ENCODE measurements around the gene CDK17.
A peak's percentile ranks its signal among the peaks of the same experiment; 100 is the strongest.

CDK17 gene

DNA sequence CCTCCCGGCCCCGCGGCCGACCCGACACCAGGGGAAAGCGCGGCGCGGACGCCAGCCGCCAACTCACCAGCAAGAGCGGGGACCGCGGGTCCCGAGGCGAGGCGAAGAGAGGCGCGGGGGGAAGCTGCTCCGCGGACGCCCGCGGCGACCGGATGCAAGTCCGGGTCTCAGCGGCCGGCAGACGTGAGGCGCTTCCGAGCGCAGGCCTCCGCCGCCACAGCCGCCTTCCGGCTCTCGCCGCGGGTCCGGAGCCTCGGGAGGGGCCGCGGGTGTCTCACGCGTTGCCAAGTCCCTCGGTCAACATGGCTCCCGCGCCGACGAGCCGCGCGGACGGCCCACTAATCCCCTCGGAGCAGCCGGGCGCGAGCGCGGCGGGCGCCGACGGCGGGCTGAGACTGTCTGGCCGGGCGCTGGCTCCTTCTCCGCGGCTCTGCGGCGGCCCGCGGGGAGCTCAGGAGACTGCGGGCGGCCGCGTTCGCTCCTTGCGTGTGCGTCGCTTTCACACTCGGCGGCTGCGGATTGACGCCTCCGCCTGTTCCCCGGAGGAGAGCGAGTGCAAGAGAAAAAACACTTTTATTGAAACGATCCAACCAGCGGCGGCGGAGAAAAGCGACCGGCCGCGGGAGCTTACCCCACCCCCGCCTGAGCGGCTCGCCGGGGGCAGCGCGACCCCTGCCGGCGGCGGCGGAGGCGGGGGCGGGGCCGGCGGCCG is at the start of gene CDK17:
CDK17 (minus strand) TSS at position 521 of the 712 bp plus-strand sequence. CDS start 65,603 bp downstream, outside the sequence.
- peak; percentile 86 for DNase-seq (ENCODE audit: low read depth)

DNA sequence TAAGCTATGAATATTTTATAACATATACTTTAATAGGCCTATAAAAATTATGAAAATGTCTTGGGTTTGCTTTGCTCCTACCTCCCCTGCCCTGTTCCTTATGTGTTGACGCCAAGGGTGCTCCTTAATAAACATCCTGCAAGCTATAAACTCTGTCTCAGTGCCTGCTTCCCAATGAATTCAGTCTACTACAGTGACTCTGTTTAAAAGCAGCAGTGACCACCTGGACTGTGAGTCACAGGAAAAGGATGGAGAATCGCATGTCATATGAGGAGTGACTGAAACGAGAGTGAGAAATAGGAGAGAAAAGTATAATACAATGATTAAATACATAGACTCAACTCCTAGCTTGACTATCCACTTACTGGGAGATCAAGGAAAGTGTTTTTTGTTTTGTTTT is 48.1 kb upstream of the CDK17 start:
- DNase-seq (ENCODE audit: low read depth) = no peak

DNA sequence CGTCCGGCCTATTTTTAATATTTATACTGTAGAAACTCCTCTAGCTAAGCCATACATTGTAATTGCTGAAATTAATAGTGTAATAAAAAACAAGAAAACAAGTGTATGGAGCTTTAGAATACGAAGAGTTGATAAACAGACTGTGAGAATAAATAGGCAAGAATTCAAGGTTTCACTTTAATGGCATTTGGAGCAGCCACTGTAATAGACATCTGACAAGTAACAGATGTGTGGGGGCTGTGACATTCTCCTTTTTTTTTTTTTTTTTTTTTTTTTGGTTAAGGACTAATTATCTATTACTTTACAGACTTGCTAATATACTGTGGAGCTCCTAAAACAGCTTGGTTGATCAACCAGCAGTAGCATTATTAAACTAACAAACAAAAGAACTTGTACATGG is 47.0 kb upstream of the CDK17 start:
- DNase-seq (ENCODE audit: low read depth) = no peak

DNA sequence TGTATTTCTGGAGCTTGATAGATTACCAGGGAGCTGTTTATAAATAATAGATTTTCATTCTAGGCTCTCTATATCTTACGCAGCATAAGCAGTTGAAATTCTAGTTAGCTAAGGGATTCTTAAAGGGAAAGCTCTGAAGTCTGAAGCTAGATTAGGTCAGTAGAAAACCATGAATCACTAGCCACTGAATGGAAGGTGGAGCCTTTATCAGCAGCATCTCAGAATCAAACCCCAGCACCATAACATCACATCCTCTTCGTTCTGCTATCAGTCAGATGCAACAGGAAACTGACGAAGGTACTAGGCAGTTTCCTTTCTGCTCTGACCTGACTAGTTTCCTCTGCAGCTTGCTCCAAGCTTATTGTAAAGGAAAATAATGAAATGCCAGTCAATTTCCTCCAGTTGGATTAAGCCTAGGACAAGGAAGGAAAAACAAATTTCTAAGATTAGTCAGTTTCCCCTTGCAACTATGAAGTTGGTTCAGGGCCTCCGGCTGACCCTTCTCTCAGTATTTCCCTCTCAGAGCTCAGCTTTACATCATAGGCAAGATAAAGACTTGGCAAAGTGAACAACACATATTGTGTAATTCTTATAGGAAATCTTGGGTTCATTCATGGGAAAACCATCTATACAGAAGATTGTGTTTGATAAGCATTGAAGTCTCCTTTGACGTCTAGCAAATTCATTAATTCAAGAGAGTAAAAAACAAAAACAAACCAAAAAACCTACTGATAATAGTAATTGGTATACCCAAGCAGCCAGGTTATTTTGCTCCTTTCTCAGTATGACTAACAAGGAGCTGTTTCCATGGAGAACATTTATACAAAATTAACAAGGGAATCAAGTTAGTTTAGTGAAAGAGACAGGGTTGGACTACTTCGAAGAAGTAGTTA is 45.7 kb upstream of the CDK17 start:
- peak; percentile 33 for DNase-seq (ENCODE audit: low read depth)

DNA sequence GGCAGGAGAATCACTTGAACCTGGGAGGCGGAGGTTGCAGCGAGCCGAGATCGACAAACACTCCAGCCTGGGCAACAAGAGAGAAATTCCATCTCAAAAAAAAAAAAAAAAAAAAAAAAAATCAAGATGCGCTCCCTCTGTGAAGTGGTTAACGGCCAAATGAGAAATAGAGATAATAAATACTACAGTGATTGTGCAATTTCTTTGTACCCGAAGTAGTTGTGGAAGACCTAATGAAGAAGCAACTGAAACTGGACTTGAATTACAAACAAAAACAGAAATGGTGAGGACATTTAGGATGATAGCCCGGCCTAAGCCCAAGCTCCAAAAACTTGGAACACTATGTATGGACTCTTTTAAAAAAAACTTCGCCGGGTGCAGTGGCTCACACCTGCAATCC is 44.2 kb upstream of the CDK17 start:
- DNase-seq (ENCODE audit: low read depth) = no peak

DNA sequence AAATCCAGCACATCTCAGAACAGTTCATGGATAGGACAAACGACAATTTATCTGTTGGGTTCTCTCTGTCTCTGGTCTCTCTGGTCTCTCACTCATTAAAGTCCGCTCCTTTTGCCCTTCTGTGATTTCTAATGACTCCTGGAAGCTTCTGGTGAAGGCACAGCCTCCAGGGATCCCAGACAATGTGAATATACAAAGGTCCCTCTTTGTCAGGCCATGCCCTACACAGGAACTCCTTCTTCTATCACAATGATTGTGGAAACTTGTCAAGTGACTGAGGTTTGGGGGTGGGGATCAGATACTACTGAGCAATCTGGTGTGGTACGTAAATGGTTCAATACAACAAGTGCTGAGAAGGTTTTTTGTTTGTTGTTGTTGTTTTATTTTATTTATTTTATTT is 42.7 kb upstream of the CDK17 start:
- no peak for DNase-seq (ENCODE audit: low read depth)

GRCh38 chr12:96441816-96442215 is 41.6 kb upstream of the CDK17 start:
- no peak for DNase-seq (ENCODE audit: low read depth)

DNA sequence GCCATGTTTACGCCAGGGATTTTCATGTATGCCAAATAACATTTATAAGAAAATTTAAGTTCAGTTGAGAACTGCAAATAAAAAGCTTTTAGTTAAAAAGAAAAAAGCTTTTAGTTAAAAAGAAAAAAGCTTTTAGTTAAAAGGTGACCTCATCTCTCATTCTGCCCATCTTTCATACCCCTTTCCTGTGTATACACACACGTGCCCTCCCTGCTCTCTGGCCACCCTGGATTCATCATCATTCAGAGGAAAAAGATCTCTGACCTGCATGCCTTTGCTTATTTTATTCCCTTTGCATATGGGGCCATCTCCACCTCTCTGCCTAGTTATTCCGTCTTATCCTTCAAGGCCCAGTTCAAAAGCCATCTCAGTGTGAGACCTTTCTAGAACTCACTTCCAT is 38.1 kb upstream of the CDK17 start:
- no peak for DNase-seq (ENCODE audit: low read depth)

- DNase-seq (ENCODE audit: low read depth) = no peak
These were observed 36.9 kb upstream of the CDK17 start for GRCh38 chr12:96437171-96437445.

DNA sequence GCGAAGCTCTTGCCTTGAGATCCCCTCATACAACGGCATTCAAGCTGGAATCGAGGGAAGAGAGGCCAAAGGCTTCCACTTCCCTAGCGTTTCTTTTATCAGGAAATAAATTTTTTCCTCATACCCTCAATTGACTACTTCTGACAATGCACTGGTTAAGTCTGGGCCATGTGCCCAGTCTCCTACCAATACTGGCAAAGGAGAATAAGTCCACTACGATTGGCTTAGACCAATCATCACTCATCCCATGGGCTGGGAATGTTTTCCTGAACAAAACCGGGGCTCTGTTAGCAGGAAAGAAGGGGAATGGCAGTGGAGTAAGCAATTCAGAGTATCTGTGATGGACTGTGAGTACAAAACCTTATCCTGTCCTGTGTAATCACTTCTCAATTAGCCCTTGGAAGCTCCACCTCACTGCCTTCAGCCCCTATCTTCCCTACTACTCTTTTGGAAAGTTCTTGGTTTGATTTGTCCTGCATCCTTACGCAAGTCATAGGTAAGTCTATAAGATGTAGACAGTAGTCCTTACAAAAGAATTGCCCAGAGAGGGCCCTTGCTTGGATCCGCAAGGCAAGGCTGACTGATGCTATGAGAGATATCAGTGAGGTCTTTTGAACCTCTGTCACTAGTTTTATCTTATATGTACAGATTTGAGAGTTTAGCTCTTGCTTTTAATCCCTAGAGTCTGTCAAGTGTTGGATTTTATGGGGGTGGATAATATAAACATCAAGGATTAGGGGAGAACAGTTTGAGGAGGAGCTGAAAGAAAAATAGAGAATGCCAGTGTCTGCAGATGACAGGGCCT is 36.3 kb upstream of the CDK17 start:
- DNase-seq (ENCODE audit: low read depth) = no peak

DNA sequence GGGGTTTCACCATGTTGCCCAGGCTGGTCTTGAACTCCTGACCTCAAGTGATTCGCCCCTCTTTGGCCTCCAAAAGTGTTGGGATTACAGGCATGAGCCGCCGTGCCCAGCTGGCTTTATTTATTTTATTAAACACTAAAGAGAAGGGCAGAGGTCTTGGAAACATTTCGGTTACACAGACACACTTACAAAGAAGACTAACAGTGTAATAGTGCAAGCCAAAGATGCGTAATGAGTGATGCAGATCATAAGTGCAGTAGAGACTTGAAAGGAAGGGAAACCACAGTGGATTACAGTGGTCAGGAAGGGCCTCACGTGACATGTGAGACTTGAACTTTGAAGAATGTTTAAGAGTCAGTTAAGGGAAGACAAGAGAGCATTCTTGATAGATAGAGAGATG is 33.9 kb upstream of the CDK17 start:
- peak; percentile 90 for DNase-seq (ENCODE audit: low read depth)

DNA sequence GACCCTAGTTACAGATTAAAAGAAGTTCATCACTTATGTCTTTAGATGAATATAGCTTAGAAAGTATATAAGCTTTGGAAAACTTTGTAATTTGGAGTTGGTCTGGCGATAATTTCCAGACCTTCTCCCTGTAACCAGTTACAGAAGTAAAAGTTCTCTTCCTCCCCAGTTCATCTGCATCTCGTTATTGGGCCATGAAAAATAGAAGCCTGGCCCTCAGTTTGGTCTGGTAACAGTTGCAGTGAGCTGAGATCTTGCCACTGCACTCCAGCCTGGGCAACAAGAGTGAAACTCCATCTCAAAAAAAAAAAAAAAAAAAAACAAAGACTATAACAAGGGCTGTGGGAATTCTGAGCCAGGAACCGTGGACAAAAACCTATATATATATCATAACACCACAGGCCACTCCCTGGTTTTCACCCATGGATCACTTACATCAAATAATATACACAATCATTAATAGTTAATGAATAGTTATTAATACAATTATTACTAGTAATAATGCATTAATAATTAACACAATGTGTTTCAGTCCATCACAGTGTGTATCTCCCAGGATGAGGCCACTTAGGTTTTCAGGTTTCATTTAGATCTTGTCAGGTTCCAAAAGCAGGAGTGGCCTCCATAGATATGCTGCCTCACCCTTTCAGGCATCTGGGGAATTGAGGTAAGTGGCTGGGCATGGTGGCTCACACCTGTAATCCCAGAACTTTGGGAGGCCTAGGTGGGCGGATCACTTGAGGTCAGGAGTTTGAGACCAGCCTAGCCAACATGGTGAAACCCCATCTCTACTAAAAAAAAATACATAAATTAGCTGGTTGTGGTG is 32.5 kb upstream of the CDK17 start:
- peak; percentile 36 for DNase-seq (ENCODE audit: low read depth)

DNA sequence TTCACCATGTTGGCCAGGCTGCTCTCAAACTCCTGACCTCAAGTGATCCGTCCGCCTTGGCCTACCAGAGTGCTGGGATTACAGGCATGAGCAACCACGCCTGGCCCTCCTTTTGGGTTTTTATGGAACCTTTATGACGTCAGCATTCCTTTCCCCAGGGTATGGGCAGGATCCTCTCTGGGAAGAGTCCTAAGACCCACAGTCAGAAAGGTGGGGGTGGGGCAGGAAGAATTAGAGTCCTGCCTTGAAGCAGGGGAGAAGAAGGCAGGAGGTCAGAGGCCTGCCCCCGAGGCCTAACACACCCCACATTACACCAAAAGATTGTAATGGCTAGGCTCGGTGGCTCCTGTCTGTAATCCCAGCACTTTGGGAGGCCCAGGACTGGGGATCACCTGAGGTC is 30.8 kb upstream of the CDK17 start:
- no peak for DNase-seq (ENCODE audit: low read depth)

GRCh38 chr12:96427269-96427729 is 27.1 kb upstream of the CDK17 start:
- DNase-seq (ENCODE audit: low read depth) = peak; percentile 100

GRCh38 chr12:96425951-96426350 is 25.7 kb upstream of the CDK17 start:
- DNase-seq (ENCODE audit: low read depth) = peak; percentile 90

GRCh38 chr12:96425321-96425720 is 25.1 kb upstream of the CDK17 start:
- peak; percentile 92 for DNase-seq (ENCODE audit: low read depth)

DNA sequence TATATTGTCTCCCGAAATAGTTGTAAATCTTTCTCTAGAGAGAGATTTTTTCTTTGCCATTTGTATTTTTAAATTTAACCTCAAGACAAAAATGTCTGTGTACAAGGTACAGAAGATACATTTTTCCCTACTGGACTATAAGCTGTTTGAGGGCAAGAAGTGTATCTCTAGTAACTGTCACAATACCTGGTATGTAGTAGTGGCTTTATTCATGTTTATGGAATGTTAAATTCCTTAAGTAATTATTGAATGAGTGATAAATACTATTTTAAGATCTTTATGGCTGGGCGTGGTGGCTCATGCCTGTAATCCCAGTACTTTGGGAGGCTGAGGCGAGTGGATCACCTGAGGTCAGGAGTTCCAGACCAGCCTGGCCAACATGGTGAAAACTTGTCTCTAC is 24.4 kb upstream of the CDK17 start:
- DNase-seq (ENCODE audit: low read depth) = no peak

GRCh38 chr12:96422192-96422591 is 22.0 kb upstream of the CDK17 start:
- DNase-seq (ENCODE audit: low read depth) = peak; percentile 71

GRCh38 chr12:96421014-96421413 is 20.8 kb upstream of the CDK17 start:
- no peak for DNase-seq (ENCODE audit: low read depth)

DNA sequence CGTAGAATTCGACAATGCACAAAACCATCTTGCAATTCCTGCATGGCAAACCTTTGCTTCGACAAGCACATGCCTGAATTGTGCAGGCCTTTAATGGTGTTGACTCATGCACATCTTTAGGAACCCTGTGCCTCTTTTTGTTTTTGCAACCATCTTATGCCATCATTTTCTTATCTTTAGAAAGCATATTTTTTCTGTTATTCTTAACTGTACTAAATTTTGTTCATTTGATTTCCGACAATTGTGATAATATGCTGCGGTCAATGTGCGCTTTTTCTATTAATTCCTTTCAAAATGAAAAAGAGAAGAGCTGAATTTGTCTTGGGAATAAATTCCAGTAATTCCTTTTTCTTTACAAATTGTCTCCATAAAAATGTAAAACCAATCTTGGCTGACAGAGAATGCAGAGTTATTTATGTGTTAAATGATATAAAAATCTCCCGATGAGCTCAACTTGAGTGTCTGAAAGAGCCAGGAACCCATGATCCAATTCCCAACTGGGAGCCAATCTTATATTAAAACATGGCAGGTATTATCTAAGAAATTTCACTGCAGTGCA is 20.1 kb upstream of the CDK17 start:
- no peak for DNase-seq (ENCODE audit: low read depth)

- DNase-seq (ENCODE audit: low read depth) = no peak
These were observed 19.5 kb upstream of the CDK17 start for GRCh38 chr12:96419576-96420276.
